K562 (cell line): Measurements from ENCODE around the gene WIPF1. TPM values are rescaled to one million over a fixed set of nuclear protein-coding genes. Genes with fewer than 3 reads are reported as not detected.
A peak's percentile ranks its signal among the peaks of the same experiment; 100 is the strongest.

ENCODE experiments used
- ATAC-seq: fragments of 200-7000 bp; cut with Tn5 transposase; 3 replicates; pipeline ENCODE4 v1.9.1; 2020; ENCODE audit warnings: moderate library complexity
- BruUV-seq: library from RNA; stranded (reverse); fragments of 400-500 nt; replicated peaks from 2 replicates; lab custom pipeline; 2021; lab: Mats Ljungman, UMichigan
- CTCF ChIA-PET: fragments of 300-600 bp; formaldehyde crosslinking; extraction: SDS; loops from one replicate; lab custom pipeline; 2021; ENCODE audit warnings: low intra/inter-chr PET ratio; lab: Yijun Ruan, JAX
- POLR2A ChIA-PET: fragments of 300-600, 350-650 bp; sonication (Branson Sonifier 250); formaldehyde crosslinking; extraction: SDS; loops from one replicate; lab custom pipeline; 2021; ENCODE audit warnings: antibody characterized with exemption, inconsistent platforms; lab: Yijun Ruan, JAX
- DNase-seq, 4 experiments: peaks; one replicate each; pipeline versions ENCODE4 v3.0.0 to v3.0.0-alpha.2; 2011 to 2018; ENCODE audit warnings: low spot score in 3 of 4, mixed read lengths in 3 of 4; ENCODE audit errors: extremely low read depth in 1 of 4
- FAIRE-seq: peaks from 2 replicates; lab custom pipeline; 2011; peaks lifted over from hg19 to GRCh38; lab: Jason Lieb, UNC
- H2AFZ ChIP-seq: 2 replicates; pipeline ENCODE4 v1.6.0; 2011; ENCODE audit warnings: low read depth, low read length, control low read depth, inconsistent platforms
- H3K27ac ChIP-seq: fragments of 200-600 bp; 3 replicates; pipeline ENCODE4 v1.8.0; 2011; ENCODE audit warnings: low read depth, mild to moderate bottlenecking, control low read depth, inconsistent platforms, low read length, moderate library complexity, mixed read lengths; ENCODE audit errors: extremely low read depth
- H3K27me3 ChIP-seq, 2 experiments: fragments of 300-600 bp in 1 of 2; 2 replicates in 1 of 2; 3 replicates in 1 of 2; pipeline versions ENCODE4 v1.6.0 to v1.8.0; 2011; ENCODE audit warnings: inconsistent platforms in 2 of 2, low read length in 2 of 2, mild to moderate bottlenecking in 1 of 2, mixed read lengths in 1 of 2, moderate library complexity in 1 of 2; ENCODE audit not compliant: control insufficient read depth in 2 of 2, insufficient read depth in 2 of 2
- H3K36me3 ChIP-seq: fragments of 300-600 bp; 3 replicates; pipeline ENCODE4 v1.8.0; 2011; ENCODE audit warnings: mild to moderate bottlenecking, low read length, inconsistent platforms; ENCODE audit not compliant: control insufficient read depth, insufficient read depth
- H3K4me1 ChIP-seq, 2 experiments: fragments of 200-600 bp in 1 of 2; replicated peaks in 1 of 2; 2 replicates in 1 of 2; 3 replicates in 1 of 2; pipeline versions ENCODE4 v1.5.1 to v1.8.0; 2011; ENCODE audit warnings: inconsistent platforms in 2 of 2, low read length in 2 of 2, mild to moderate bottlenecking in 1 of 2, mixed read lengths in 1 of 2, moderate library complexity in 1 of 2; ENCODE audit not compliant: control insufficient read depth in 2 of 2, insufficient read depth in 2 of 2
- H3K4me2 ChIP-seq: 2 replicates; pipeline ENCODE4 v1.6.1; 2011; ENCODE audit warnings: low read length, control low read depth, inconsistent platforms, mixed read lengths; ENCODE audit not compliant: insufficient read depth
- H3K4me3 ChIP-seq: fragments of 200-600 bp; sonication (generic), shearing (Covaris generic); 2 replicates; pipeline ENCODE4 v1.5.1; 2016; ENCODE audit warnings: control low read depth, inconsistent platforms
- H3K79me2 ChIP-seq: fragments of 200-600 bp; 3 replicates; pipeline ENCODE4 v1.8.0; 2011; ENCODE audit warnings: low read length, inconsistent platforms; ENCODE audit not compliant: control insufficient read depth, insufficient read depth
- H3K9ac ChIP-seq, 2 experiments: 2 replicates each; pipeline versions ENCODE4 v1.6.0 to v1.6.1; 2011; ENCODE audit warnings: low read depth in 2 of 2, low read length in 2 of 2, control low read depth in 1 of 2, inconsistent platforms in 1 of 2, mild to moderate bottlenecking in 1 of 2, mixed read lengths in 1 of 2; ENCODE audit not compliant: insufficient read depth in 1 of 2
- H3K9me1 ChIP-seq: one replicate; pipeline ENCODE4 v1.6.0; 2011; ENCODE audit warnings: inconsistent platforms, mild to moderate bottlenecking, low read length, moderate library complexity; ENCODE audit not compliant: control insufficient read depth, insufficient read depth
- H3K9me3 ChIP-seq: replicated peaks from 2 replicates; pipeline ENCODE4 v1.5.1; 2011; ENCODE audit warnings: low read depth, low read length, inconsistent platforms; ENCODE audit not compliant: control insufficient read depth, insufficient read depth
- H4K20me1 ChIP-seq: replicated peaks from 2 replicates; pipeline ENCODE4 v1.6.1; 2011; ENCODE audit warnings: low read length, inconsistent platforms, mixed read lengths; ENCODE audit not compliant: control insufficient read depth, insufficient read depth
- GABPA ChIP-seq: fragments of 200-800 bp; sonication (Bioruptor generic); conservative IDR thresholded peaks from 2 replicates; pipeline ENCODE4 v1.6.1; 2016; ENCODE audit warnings: low read depth, missing genetic modification characterization, missing compliant biosample characterization
- HDAC8 ChIP-seq: fragments of 450-650 bp; IDR thresholded peaks from 2 replicates; pipeline ENCODE4 v1.6.1; 2016; ENCODE audit warnings: mild to moderate bottlenecking, missing genetic modification characterization, moderate library complexity, missing compliant biosample characterization
- MXI1 ChIP-seq: IDR thresholded peaks from 2 replicates; pipeline ENCODE4 v1.6.1; 2011; ENCODE audit warnings: low read depth, mild to moderate bottlenecking, improper control_type of control experiment, low read length
- PURB ChIP-seq: sonication (generic); formaldehyde crosslinking; IDR thresholded peaks from 2 replicates; pipeline ENCODE4 v1.9.0; 2021; ENCODE audit warnings: low read depth, mild to moderate bottlenecking, missing genetic modification reagents
- RBM22 ChIP-seq: fragments of 200-400 bp; formaldehyde crosslinking; IDR thresholded peaks from 2 replicates; pipeline ENCODE4 v1.6.1; 2018; ENCODE audit warnings: low read length, low read depth; ENCODE audit not compliant: poor library complexity, severe bottlenecking
- TCF7 ChIP-seq: sonication (generic); IDR thresholded peaks from 2 replicates; pipeline ENCODE4 v1.6.1; 2016; ENCODE audit warnings: antibody characterized with exemption, borderline replicate concordance
- U2AF1 ChIP-seq: fragments of 200-400 bp; formaldehyde crosslinking; optimal IDR thresholded peaks from 2 replicates; pipeline ENCODE3; 2017; ENCODE audit warnings: mild to moderate bottlenecking, low read depth, low read length, moderate library complexity
- ZNF121 ChIP-seq: sonication (generic); formaldehyde crosslinking; conservative IDR thresholded peaks from 2 replicates; pipeline ENCODE4 v1.8.0; 2022; ENCODE audit warnings: missing genetic modification reagents
- ZNF197 ChIP-seq: fragments of 200-800 bp; sonication (Bioruptor generic); IDR thresholded peaks from 2 replicates; pipeline ENCODE4 v1.6.1; 2016; ENCODE audit warnings: low read depth, missing genetic modification characterization, missing compliant biosample characterization
- ZNF280B ChIP-seq: fragments of 250-450 bp; sonication (Bioruptor Pico); IDR thresholded peaks from 2 replicates; pipeline ENCODE4 v1.5.1; 2021; ENCODE audit warnings: mild to moderate bottlenecking
- ZNF41 ChIP-seq: fragments of 250-450 bp; sonication (Bioruptor Pico); conservative IDR thresholded peaks from 2 replicates; pipeline ENCODE4 v1.4.0; 2020; ENCODE audit warnings: mild to moderate bottlenecking
- ZNF668 ChIP-seq: fragments of 250-450 bp; sonication (Bioruptor Pico); IDR thresholded peaks from 2 replicates; pipeline ENCODE4 v1.8.0; 2022; ENCODE audit warnings: mild to moderate bottlenecking, inconsistent platforms
- WGBS: fragments of 100-300 bp; shearing (Covaris generic); methylation state at CpG from one replicate; pipeline ENCODE4 v1.1.6; 2016; ENCODE audit warnings: low coverage, mixed read lengths; ENCODE audit not compliant: insufficient coverage; ENCODE audit errors: missing lambda C conversion rate; 5-methylcytosine and 5-hydroxymethylcytosine counted together
- in situ Hi-C: fragments of 300-500 bp; cut with MboI; formaldehyde crosslinking; loops from 4 replicates; pipeline ENCODE4 v1.15.0; 2018; ENCODE audit warnings: inconsistent platforms, mixed read lengths
- intact Hi-C: fragments of 100-400 bp; cut with micrococcal nuclease; formaldehyde crosslinking; loops from 2 replicates; pipeline ENCODE4 v1.14.2; 2022
- polyA plus RNA-seq, 8 experiments: library from polyadenylated mRNA; depleted of rRNA in 4 of 8; stranded (reverse) in 5 of 8; unstranded in 3 of 8; fragments of >200 nt; fragmentation: Nextera tagmentation in 2 of 8; fragmentation: Illumina TruSeq in 1 of 8; extraction: Ambion mirVana in 2 of 8; extraction: Trizol in 1 of 8; gene quantifications; 2 replicates each; pipeline versions ENCODE4 v1.2.1 to v1.2.3, GENCODE V29; 2011 to 2014; ENCODE audit warnings: inconsistent platforms in 1 of 8, missing spikeins in 1 of 8
- total RNA-seq, 7 experiments: library from RNA; depleted of rRNA in 6 of 7; stranded (reverse); fragments of >200 nt in 6 of 7; fragmentation: Illumina TruSeq in 2 of 7; extraction: Trizol in 2 of 7; gene quantifications; 2 replicates each; pipeline versions ENCODE4 v1.2.1 to v1.2.3, GENCODE V29; 2011 to 2021; ENCODE audit warnings: low replicate concordance in 1 of 7
- TF ChIP-seq, protein P1 (sequence below): fragments of 250-450 bp; sonication (Bioruptor Pico); IDR thresholded peaks from 2 replicates; pipeline ENCODE4 v1.4.0; 2020; ENCODE audit warnings: borderline replicate concordance

The WIPF1 gene
- total and polyA plus RNA-seq, 9 of the 15 experiments (the other 6 are each of a cell fraction or from before 2014, with no cell fraction given), result 0.54 to 4.9 (median 2.4) TPM

GRCh38 chr2:174552880-174553279, 44.7 kb downstream of the WIPF1 start:
- H3K4me2 ChIP-seq, result no peak overlapping the region
- FAIRE-seq, result no peak

DNA sequence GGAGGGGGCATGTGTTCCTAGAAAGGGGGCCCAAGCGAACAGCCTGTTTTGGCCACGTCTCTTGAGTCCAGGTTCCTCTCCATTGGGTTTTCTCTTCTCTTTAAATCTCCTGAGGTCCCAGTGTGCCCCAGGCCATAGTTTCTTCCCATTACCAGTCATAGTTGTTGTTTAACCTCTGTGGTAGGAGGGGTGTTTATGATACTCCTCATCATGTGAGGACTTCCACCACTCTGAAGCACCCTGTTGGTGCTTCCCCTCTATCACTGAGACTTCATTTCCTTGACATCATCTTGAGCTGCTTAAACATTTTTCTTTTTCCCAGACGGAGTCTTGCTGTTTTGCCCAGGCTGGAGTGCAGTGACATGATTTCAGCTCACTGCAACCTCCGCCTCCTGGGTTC, 45.9 kb downstream of the WIPF1 start:
- BruUV-seq, result no TSS peak
- Histone ChIP-seq H3K4me1 (peaks cover 0 to 3% of the 10 kb centered on the region in 2 experiments; a peak in 1 of 5 replicates), H3K9me1 (no peaks in the 10 kb centered on the region), H3K4me2 (no peak overlapping the region), H3K9me3 (no peaks in the 10 kb centered on the region), H2AFZ (no peak overlapping the region), H3K27me3 (no peaks in the 10 kb centered on the region), H3K9ac (no peak overlapping the region), H3K79me2 (no peaks in the 10 kb centered on the region), H3K36me3 (no peaks in the 10 kb centered on the region), H3K4me3 (no peak overlapping the region), H4K20me1 (no peaks in the 10 kb centered on the region), H3K27ac (no peak overlapping the region)
- DNase-seq (no peak), ATAC-seq (no peak), FAIRE-seq (no peak)
- POLR2A ChIA-PET, result no interaction called here
- CTCF ChIA-PET, result interaction anchor here (0.6 kb wide), 1 partner anchor 138 kb away, joined by 3 read pairs; no protein-coding TSS in a partner anchor
- 44% methylated on average over 4 of the region's 4 CpGs for WGBS
- intact Hi-C loops, result no loop called here
- in situ Hi-C loops, result no loop called here
- TF ChIP-seq ZNF668 (CRISPR knock-in tag), result no peak
- TF ChIP-seq GABPA (tag), result no peak
- no peak for TF ChIP-seq PURB
- TF ChIP-seq, protein P1, sequence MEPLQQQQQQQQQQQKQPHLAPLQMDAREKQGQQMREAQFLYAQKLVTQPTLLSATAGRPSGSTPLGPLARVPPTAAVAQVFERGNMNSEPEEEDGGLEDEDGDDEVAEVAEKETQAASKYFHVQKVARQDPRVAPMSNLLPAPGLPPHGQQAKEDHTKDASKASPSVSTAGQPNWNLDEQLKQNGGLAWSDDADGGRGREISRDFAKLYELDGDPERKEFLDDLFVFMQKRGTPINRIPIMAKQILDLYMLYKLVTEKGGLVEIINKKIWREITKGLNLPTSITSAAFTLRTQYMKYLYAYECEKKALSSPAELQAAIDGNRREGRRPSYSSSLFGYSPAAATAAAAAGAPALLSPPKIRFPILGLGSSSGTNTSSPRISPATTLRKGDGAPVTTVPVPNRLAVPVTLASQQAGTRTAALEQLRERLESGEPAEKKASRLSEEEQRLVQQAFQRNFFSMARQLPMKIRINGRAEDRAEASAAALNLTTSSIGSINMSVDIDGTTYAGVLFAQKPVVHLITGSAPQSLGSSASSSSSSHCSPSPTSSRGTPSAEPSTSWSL (CRISPR knock-in tag), result no peak
- no peak for TF ChIP-seq MXI1
- TF ChIP-seq HDAC8, result no peak
- TF ChIP-seq ZNF280B, result no peak
- no peak for TF ChIP-seq ZNF41 (CRISPR knock-in tag)
- no peak for TF ChIP-seq RBM22
- TF ChIP-seq U2AF1, result no peak
- no peak for TF ChIP-seq ZNF197

More at GRCh38 chr2:174552880-174553279, 44.7 kb downstream of the WIPF1 start:
- H3K4me1 ChIP-seq, result peaks cover 0 to 3% of the 10 kb centered on the region in 2 experiments; a peak in 1 of 5 replicates
- no peak overlapping the region for H3K9ac ChIP-seq
- H4K20me1 ChIP-seq, result no peaks in the 10 kb centered on the region
- in situ Hi-C loops (no loop called here), intact Hi-C loops (no loop called here)
- CTCF ChIA-PET, result no interaction called here
- H3K27me3 ChIP-seq, result no peaks in the 10 kb centered on the region
- TF ChIP-seq TCF7 (no peak), ZNF121 (CRISPR knock-in tag) (peak; percentile 55)
- no peak overlapping the region for H3K27ac ChIP-seq
- H2AFZ ChIP-seq, result no peak overlapping the region
- no TSS peak for BruUV-seq
- DNase-seq (no peak), ATAC-seq (no peak)
- 50% methylated on average over 5 of the region's 5 CpGs for WGBS
- H3K36me3 ChIP-seq, result no peaks in the 10 kb centered on the region
- no peaks in the 10 kb centered on the region for H3K9me3 ChIP-seq
- no peaks in the 10 kb centered on the region for H3K9me1 ChIP-seq
- no peak overlapping the region for H3K4me3 ChIP-seq
- no peaks in the 10 kb centered on the region for H3K79me2 ChIP-seq
- POLR2A ChIA-PET, result no interaction called here
